ENCODE measurements around the gene FRMPD1.

- TF ChIP-seq CTCF (IDR thresholded peaks at IDR 0.05; ENCODE audit: insufficient read depth, low read length) (no peak), REST (IDR thresholded peaks at IDR 0.05; ENCODE audit: insufficient replicate concordance, low read depth) (no peak), POLR2AphosphoS5 (IDR thresholded peaks at IDR 0.05; ENCODE audit: low read depth) (no peak), GABPA (IDR thresholded peaks at IDR 0.05; ENCODE audit: low read depth) (no peak), SPI1 (IDR thresholded peaks at IDR 0.05; ENCODE audit: borderline replicate concordance, low read depth) (no peak)
These were observed 100.4 kb downstream of the FRMPD1 start for GRCh38 chr9:37751186-37751585.

Measured in HL-60 (cell line).